ENCODE data around the gene NKAPL. TPM values are rescaled to one million over a fixed set of nuclear protein-coding genes. Genes with fewer than 3 reads are reported as not detected.

Gene NKAPL
- total RNA-seq, 1 experiment from 2014 or later, result not detected

DNA sequence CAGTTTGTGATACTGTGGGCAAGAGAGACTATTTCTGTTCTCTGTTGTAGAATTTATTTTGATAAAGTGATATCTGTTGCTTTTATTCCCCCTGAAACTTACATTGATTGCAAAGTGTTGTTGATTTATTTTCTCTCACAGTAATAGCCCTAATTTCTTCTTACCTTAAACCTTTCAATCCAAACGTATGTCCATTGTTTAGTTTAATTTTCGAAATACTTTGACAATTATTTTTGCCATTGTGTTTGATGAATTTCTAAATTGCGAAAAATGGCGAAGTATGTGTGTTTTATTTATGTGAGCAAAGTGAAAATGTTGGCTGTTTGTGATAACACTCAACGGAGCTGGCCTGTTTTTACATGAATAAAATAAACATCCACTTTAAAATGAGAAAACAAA, 7.5 kb downstream of the NKAPL start:
- H3K27ac Mint-ChIP-seq (ENCODE audit: low read depth, unreplicated experiment), result no peak overlapping the region
- intact Hi-C loops (cut with micrococcal nuclease), result loop anchor here (2.0 to 5.0 kb wide), 3 partner anchors 42 to 124 kb away; partner anchors contain the start of genes ZKSCAN8 and ZSCAN9
- no peaks in the 10 kb centered on the region for H3K9me3 Mint-ChIP-seq (ENCODE audit: unreplicated experiment)
- CTCF ChIA-PET, result interaction anchor here (0.6 to 4.6 kb wide), 3 partner anchors 14 to 176 kb away, joined by 4 to 32 read pairs (median 5); no protein-coding TSS in a partner anchor
- DNase-seq (ENCODE audit: unreplicated experiment), result no peak
- no peaks in the 10 kb centered on the region for H3K27me3 Mint-ChIP-seq (ENCODE audit: insufficient read depth, unreplicated experiment)
- H3K4me1 Mint-ChIP-seq (ENCODE audit: insufficient read depth, unreplicated experiment), result no peaks in the 10 kb centered on the region
- POLR2A ChIA-PET, result interaction anchor here (0.6 to 8.2 kb wide), 27 partner anchors 9 to 1795 kb away, joined by 3 to 110 read pairs (median 6); partner anchors contain the start of genes PGBD1, POLR1H, ZKSCAN3 and ZKSCAN4
- BruUV-seq (replicated peaks), result TSS peak; percentile 86
- TF ChIP-seq, protein P1, sequence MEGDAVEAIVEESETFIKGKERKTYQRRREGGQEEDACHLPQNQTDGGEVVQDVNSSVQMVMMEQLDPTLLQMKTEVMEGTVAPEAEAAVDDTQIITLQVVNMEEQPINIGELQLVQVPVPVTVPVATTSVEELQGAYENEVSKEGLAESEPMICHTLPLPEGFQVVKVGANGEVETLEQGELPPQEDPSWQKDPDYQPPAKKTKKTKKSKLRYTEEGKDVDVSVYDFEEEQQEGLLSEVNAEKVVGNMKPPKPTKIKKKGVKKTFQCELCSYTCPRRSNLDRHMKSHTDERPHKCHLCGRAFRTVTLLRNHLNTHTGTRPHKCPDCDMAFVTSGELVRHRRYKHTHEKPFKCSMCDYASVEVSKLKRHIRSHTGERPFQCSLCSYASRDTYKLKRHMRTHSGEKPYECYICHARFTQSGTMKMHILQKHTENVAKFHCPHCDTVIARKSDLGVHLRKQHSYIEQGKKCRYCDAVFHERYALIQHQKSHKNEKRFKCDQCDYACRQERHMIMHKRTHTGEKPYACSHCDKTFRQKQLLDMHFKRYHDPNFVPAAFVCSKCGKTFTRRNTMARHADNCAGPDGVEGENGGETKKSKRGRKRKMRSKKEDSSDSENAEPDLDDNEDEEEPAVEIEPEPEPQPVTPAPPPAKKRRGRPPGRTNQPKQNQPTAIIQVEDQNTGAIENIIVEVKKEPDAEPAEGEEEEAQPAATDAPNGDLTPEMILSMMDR (IDR thresholded peaks at IDR 0.05; ENCODE audit: unreplicated experiment), result no peak
- H3K4me3 Mint-ChIP-seq (ENCODE audit: unreplicated experiment), result no peak overlapping the region
- no peaks in the 10 kb centered on the region for H3K36me3 Mint-ChIP-seq (ENCODE audit: insufficient read depth, unreplicated experiment)

DNA sequence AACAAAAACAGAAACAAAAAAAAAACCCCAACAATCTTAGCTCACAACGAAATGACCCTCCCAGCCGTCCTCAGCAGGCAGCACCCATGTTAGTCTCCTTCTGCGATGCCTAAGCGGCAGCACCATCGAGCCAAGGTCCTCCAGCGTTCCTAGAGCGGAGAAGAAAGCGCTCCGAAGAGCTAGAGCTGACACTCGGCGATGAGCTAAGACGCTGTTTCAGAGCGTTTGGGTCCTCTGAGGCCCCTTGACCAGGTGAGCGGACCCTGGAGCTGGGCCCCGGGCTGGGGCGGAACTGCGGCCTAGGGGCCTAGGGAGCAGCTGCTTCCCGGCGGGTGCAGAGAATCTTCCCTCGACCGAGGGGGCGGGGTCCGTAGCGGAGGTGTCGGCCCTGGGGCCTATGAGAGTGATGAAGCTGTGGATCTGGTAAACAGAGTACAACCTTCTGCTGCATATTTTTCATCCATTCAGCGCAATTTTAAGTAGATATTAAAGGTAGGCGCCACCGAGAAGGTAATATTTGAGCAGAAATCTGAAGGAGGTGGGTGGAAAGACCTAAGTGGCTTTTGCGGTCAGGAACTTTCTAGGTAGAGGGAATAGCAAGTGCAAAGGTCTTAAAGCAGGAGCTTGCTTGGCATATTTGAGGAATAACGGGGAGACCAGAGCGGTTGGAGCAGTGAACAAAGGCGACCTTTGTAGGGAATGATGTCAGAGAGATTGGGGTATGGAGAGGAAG, 8.0 kb downstream of the NKAPL start, which contains the start of gene ZSCAN26:
TSS of gene ZSCAN26 (plus strand) at position 182 of the 733 bp plus-strand sequence. CDS start 4,777 bp downstream, outside the sequence.
- no peaks in the 10 kb centered on the region for H3K9me3 Mint-ChIP-seq (ENCODE audit: unreplicated experiment)
- H3K36me3 Mint-ChIP-seq (ENCODE audit: insufficient read depth, unreplicated experiment), result peaks cover under 1% of the 10 kb centered on the region
- no TSS peak for BruUV-seq (replicated peaks)
- CTCF ChIA-PET, result interaction anchor here (0.5 to 4.6 kb wide), 5 partner anchors 13 to 177 kb away, joined by 3 to 32 read pairs (median 5); no protein-coding TSS in a partner anchor
- H3K4me3 Mint-ChIP-seq (ENCODE audit: unreplicated experiment), result no peak within 1 kb of the TSS
- intact Hi-C loops (cut with micrococcal nuclease), result loop anchor here (1.0 to 5.0 kb wide), 5 partner anchors 15 to 125 kb away; partner anchors contain the start of genes ZKSCAN4, ZKSCAN8, ZSCAN31 and ZSCAN9
- TF ChIP-seq, protein P1 (IDR thresholded peaks at IDR 0.05; ENCODE audit: unreplicated experiment), result no peak
- no peaks in the 10 kb centered on the region for H3K4me1 Mint-ChIP-seq (ENCODE audit: insufficient read depth, unreplicated experiment)
- H3K27me3 Mint-ChIP-seq (ENCODE audit: insufficient read depth, unreplicated experiment), result no peaks in the 10 kb centered on the region
- DNase-seq (ENCODE audit: unreplicated experiment), result peak; percentile 89
- H3K27ac Mint-ChIP-seq (ENCODE audit: low read depth, unreplicated experiment), result no peak within 1 kb of the TSS
- POLR2A ChIA-PET, result interaction anchor here (0.6 to 8.2 kb wide), 35 partner anchors 9 to 1795 kb away, joined by 3 to 110 read pairs (median 5); partner anchors contain the start of genes PGBD1, POLR1H, ZKSCAN3 and ZKSCAN4

DNA sequence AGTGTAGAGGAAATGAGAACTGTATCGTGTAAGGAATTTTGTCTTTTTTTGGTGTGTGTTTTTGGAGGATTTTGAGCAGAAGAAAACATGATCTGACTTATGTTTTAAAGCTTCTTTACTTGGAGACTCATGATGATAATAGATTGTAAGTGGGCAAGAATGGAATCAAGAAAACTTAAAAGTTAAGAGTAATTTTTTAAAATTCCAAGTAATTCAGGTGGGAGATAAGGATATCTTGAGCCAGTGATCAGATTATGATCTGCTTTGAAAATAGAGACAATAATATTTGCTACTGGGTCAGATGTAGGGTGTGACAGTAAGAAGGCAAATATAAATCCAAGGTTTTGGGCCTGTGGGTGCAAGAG, 8.6 kb downstream of the NKAPL start:
- intact Hi-C loops (cut with micrococcal nuclease), result loop anchor here (1.0 to 5.0 kb wide), 5 partner anchors 15 to 125 kb away; partner anchors contain the start of genes ZKSCAN4, ZKSCAN8, ZSCAN31 and ZSCAN9
- BruUV-seq (replicated peaks), result TSS peak; percentile 56
- no peak overlapping the region for H3K27ac Mint-ChIP-seq (ENCODE audit: low read depth, unreplicated experiment)
- ChIA-PET POLR2A (interaction anchor here (0.8 to 8.2 kb wide), 29 partner anchors 9 to 1794 kb away, joined by 3 to 110 read pairs (median 5); partner anchors contain the start of genes PGBD1, POLR1H, ZKSCAN3 and ZKSCAN4), CTCF (interaction anchor here (0.5 to 4.6 kb wide), 3 partner anchors 41 to 87 kb away, joined by 3 to 32 read pairs (median 5); no protein-coding TSS in a partner anchor)
- no peak overlapping the region for H3K4me3 Mint-ChIP-seq (ENCODE audit: unreplicated experiment)
- H3K36me3 Mint-ChIP-seq (ENCODE audit: insufficient read depth, unreplicated experiment), result peaks cover 6% of the 10 kb centered on the region
- no peak for DNase-seq (ENCODE audit: unreplicated experiment)
- no peaks in the 10 kb centered on the region for H3K9me3 Mint-ChIP-seq (ENCODE audit: unreplicated experiment)
- no peaks in the 10 kb centered on the region for H3K27me3 Mint-ChIP-seq (ENCODE audit: insufficient read depth, unreplicated experiment)
- TF ChIP-seq, protein P1 (IDR thresholded peaks at IDR 0.05; ENCODE audit: unreplicated experiment), result no peak
- no peaks in the 10 kb centered on the region for H3K4me1 Mint-ChIP-seq (ENCODE audit: insufficient read depth, unreplicated experiment)

DNA sequence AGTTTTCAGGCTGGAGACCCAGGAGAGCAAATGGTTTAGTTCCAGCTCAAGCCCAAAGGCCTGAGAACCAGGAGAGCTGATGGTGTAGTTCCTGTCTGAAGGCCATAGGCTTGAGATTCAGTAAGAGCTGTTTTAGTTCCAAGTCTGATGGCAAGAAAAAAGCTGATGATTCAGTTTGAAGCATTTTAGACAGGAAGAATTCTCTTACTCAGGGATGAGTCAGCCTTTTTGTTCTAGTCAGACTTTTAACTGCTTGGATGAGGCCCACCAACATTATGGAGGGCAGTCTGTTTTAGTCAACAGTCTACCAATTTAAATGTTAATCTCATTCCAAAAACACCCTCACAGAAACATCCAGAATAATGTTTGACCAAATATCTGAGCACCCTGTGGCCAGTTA, 10.4 kb downstream of the NKAPL start:
- no peak overlapping the region for H3K4me3 Mint-ChIP-seq (ENCODE audit: unreplicated experiment)
- no peaks in the 10 kb centered on the region for H3K27me3 Mint-ChIP-seq (ENCODE audit: insufficient read depth, unreplicated experiment)
- BruUV-seq (replicated peaks), result no TSS peak
- no peaks in the 10 kb centered on the region for H3K9me3 Mint-ChIP-seq (ENCODE audit: unreplicated experiment)
- TF ChIP-seq, protein P1 (IDR thresholded peaks at IDR 0.05; ENCODE audit: unreplicated experiment), result no peak
- no peak overlapping the region for H3K27ac Mint-ChIP-seq (ENCODE audit: low read depth, unreplicated experiment)
- no peaks in the 10 kb centered on the region for H3K4me1 Mint-ChIP-seq (ENCODE audit: insufficient read depth, unreplicated experiment)
- ChIA-PET POLR2A (interaction anchor here (0.7 to 8.2 kb wide), 12 partner anchors 8 to 177 kb away, joined by 3 to 110 read pairs (median 14); partner anchors contain the start of genes PGBD1, ZKSCAN3, ZKSCAN4 and ZKSCAN8), CTCF (interaction anchor here (4.6 kb wide), 1 partner anchor 85 kb away, joined by 32 read pairs; no protein-coding TSS in a partner anchor)
- DNase-seq (ENCODE audit: unreplicated experiment), result peak; percentile 75
- intact Hi-C loops (cut with micrococcal nuclease), result loop anchor here (5.0 kb wide), 2 partner anchors 88 to 127 kb away; partner anchors contain the start of gene ZKSCAN8
- H3K36me3 Mint-ChIP-seq (ENCODE audit: insufficient read depth, unreplicated experiment), result peaks cover 22% of the 10 kb centered on the region
